ENCODE measurements around the gene OSGIN1.

The OSGIN1 gene

GRCh38 chr16:83967091-83967490, 14.1 kb downstream of the OSGIN1 start:
- no peaks in the 10 kb centered on the region for H3K4me1 Mint-ChIP-seq (ENCODE audit: low read depth)

GRCh38 chr16:83967838-83968305, 14.8 kb downstream of the OSGIN1 start, which contains the start of gene NECAB2:
Gene NECAB2 (plus strand): TSS chr16:83968244. CDS start chr16:83968649, 405 bp downstream.
- Mint-ChIP-seq H3K4me1 (ENCODE audit: low read depth) (no peaks in the 10 kb centered on the region), H3K9me3 (no peaks in the 10 kb centered on the region), H3K4me3 (no peak within 1 kb of the TSS), H3K27me3 (ENCODE audit: low read depth) (peaks cover 23% of the 10 kb centered on the region), H3K36me3 (ENCODE audit: low read depth) (no peaks in the 10 kb centered on the region), H3K27ac (no peak within 1 kb of the TSS)

More at GRCh38 chr16:83967091-83967490, 14.1 kb downstream of the OSGIN1 start:
- Mint-ChIP-seq H3K36me3 (ENCODE audit: low read depth) (no peaks in the 10 kb centered on the region), H3K27ac (no peak overlapping the region), H3K4me3 (no peak overlapping the region), H3K27me3 (ENCODE audit: low read depth) (peaks cover 23% of the 10 kb centered on the region), H3K9me3 (no peaks in the 10 kb centered on the region)

- no peak overlapping the region for H3K27ac Mint-ChIP-seq
- no peaks in the 10 kb centered on the region for H3K36me3 Mint-ChIP-seq (ENCODE audit: low read depth)
- H3K27me3 Mint-ChIP-seq (ENCODE audit: low read depth): peaks cover 23% of the 10 kb centered on the region
- H3K4me1 Mint-ChIP-seq (ENCODE audit: low read depth): no peaks in the 10 kb centered on the region
- H3K4me3 Mint-ChIP-seq: no peak overlapping the region
- no peaks in the 10 kb centered on the region for H3K9me3 Mint-ChIP-seq
Measured at GRCh38 chr16:83968306-83968851, 15.3 kb downstream of the OSGIN1 start.

GRCh38 chr16:83968891-83969649, 16.0 kb downstream of the OSGIN1 start:
- Mint-ChIP-seq H3K4me3 (no peak overlapping the region), H3K27me3 (ENCODE audit: low read depth) (peaks cover 23% of the 10 kb centered on the region)

GRCh38 chr16:83969771-83970429, 16.9 kb downstream of the OSGIN1 start:
- Mint-ChIP-seq H3K9me3 (no peaks in the 10 kb centered on the region), H3K27ac (no peak overlapping the region), H3K4me1 (ENCODE audit: low read depth) (no peaks in the 10 kb centered on the region), H3K27me3 (ENCODE audit: low read depth) (peaks cover 23% of the 10 kb centered on the region), H3K4me3 (no peak overlapping the region), H3K36me3 (ENCODE audit: low read depth) (no peaks in the 10 kb centered on the region)

More at GRCh38 chr16:83968891-83969649, 16.0 kb downstream of the OSGIN1 start:
- Mint-ChIP-seq H3K4me1 (ENCODE audit: low read depth) (no peaks in the 10 kb centered on the region), H3K9me3 (no peaks in the 10 kb centered on the region), H3K36me3 (ENCODE audit: low read depth) (no peaks in the 10 kb centered on the region), H3K27ac (no peak overlapping the region)

- no peak overlapping the region for H3K4me3 Mint-ChIP-seq
- H3K36me3 Mint-ChIP-seq (ENCODE audit: low read depth): no peaks in the 10 kb centered on the region
- H3K27ac Mint-ChIP-seq: no peak overlapping the region
- no peaks in the 10 kb centered on the region for H3K4me1 Mint-ChIP-seq (ENCODE audit: low read depth)
- H3K27me3 Mint-ChIP-seq (ENCODE audit: low read depth): peaks cover 23% of the 10 kb centered on the region
- H3K9me3 Mint-ChIP-seq: no peaks in the 10 kb centered on the region
Measured at GRCh38 chr16:83970430-83970815, 17.4 kb downstream of the OSGIN1 start.

- Mint-ChIP-seq H3K9me3 (no peaks in the 10 kb centered on the region), H3K27ac (no peak overlapping the region), H3K36me3 (ENCODE audit: low read depth) (no peaks in the 10 kb centered on the region), H3K4me3 (no peak overlapping the region), H3K27me3 (ENCODE audit: low read depth) (peaks cover 23% of the 10 kb centered on the region), H3K4me1 (ENCODE audit: low read depth) (no peaks in the 10 kb centered on the region)
Measured at GRCh38 chr16:83971165-83972130, 18.4 kb downstream of the OSGIN1 start.

GRCh38 chr16:83972256-83973008, 19.4 kb downstream of the OSGIN1 start:
- Mint-ChIP-seq H3K27me3 (ENCODE audit: low read depth) (peaks cover 18% of the 10 kb centered on the region), H3K36me3 (ENCODE audit: low read depth) (no peaks in the 10 kb centered on the region), H3K4me1 (ENCODE audit: low read depth) (no peaks in the 10 kb centered on the region), H3K4me3 (no peak overlapping the region), H3K27ac (no peak overlapping the region), H3K9me3 (no peaks in the 10 kb centered on the region)

GRCh38 chr16:83973077-83973476, 20.0 kb downstream of the OSGIN1 start:
- no peaks in the 10 kb centered on the region for H3K36me3 Mint-ChIP-seq (ENCODE audit: low read depth)
- no peak overlapping the region for H3K27ac Mint-ChIP-seq
- H3K4me3 Mint-ChIP-seq: no peak overlapping the region
- H3K27me3 Mint-ChIP-seq (ENCODE audit: low read depth): peaks cover 13% of the 10 kb centered on the region
- H3K9me3 Mint-ChIP-seq: no peaks in the 10 kb centered on the region
- H3K4me1 Mint-ChIP-seq (ENCODE audit: low read depth): no peaks in the 10 kb centered on the region

GRCh38 chr16:83973581-83974385, 20.7 kb downstream of the OSGIN1 start:
- H3K4me3 Mint-ChIP-seq: no peak overlapping the region
- H3K9me3 Mint-ChIP-seq: peaks cover 2% of the 10 kb centered on the region
- H3K4me1 Mint-ChIP-seq (ENCODE audit: low read depth): no peaks in the 10 kb centered on the region
- peaks cover 13% of the 10 kb centered on the region for H3K27me3 Mint-ChIP-seq (ENCODE audit: low read depth)
- no peaks in the 10 kb centered on the region for H3K36me3 Mint-ChIP-seq (ENCODE audit: low read depth)
- no peak overlapping the region for H3K27ac Mint-ChIP-seq

- H3K36me3 Mint-ChIP-seq (ENCODE audit: low read depth): no peaks in the 10 kb centered on the region
- H3K4me3 Mint-ChIP-seq: no peak overlapping the region
- peaks cover 7% of the 10 kb centered on the region for H3K27me3 Mint-ChIP-seq (ENCODE audit: low read depth)
- H3K27ac Mint-ChIP-seq: no peak overlapping the region
- no peaks in the 10 kb centered on the region for H3K4me1 Mint-ChIP-seq (ENCODE audit: low read depth)
- H3K9me3 Mint-ChIP-seq: peaks cover 6% of the 10 kb centered on the region
Measured at GRCh38 chr16:83974475-83974874, 21.4 kb downstream of the OSGIN1 start.

GRCh38 chr16:83975590-83976260, 22.7 kb downstream of the OSGIN1 start:
- Mint-ChIP-seq H3K4me3 (no peak overlapping the region), H3K27me3 (ENCODE audit: low read depth) (no peaks in the 10 kb centered on the region)

More at GRCh38 chr16:83975590-83976260, 22.7 kb downstream of the OSGIN1 start:
- H3K27ac Mint-ChIP-seq: no peak overlapping the region
- no peaks in the 10 kb centered on the region for H3K36me3 Mint-ChIP-seq (ENCODE audit: low read depth)
- H3K9me3 Mint-ChIP-seq: peaks cover 6% of the 10 kb centered on the region
- H3K4me1 Mint-ChIP-seq (ENCODE audit: low read depth): no peaks in the 10 kb centered on the region

Data from T-helper 1 cell treated with Interleukin-12 subunit alpha and Interleukin-12 subunit beta and Interleukin-4 antibody, amounts not matched to agents 30 μg/mL and 1 μg/mL, for 36 hours (primary cell).